Omental fat pad (tissue), 4 donors: ENCODE measurements around the gene TIGD6. TPM values are rescaled to one million over a fixed set of nuclear protein-coding genes. Genes with fewer than 3 reads are reported as not detected.
A peak's percentile ranks its signal among the peaks of the same experiment; 100 is the strongest.

Experiments
- ATAC-seq: fragments of 150-250 bp; one replicate; pipeline ENCODE4 v1.9.1; 2016; ENCODE audit warnings: mild to moderate bottlenecking, moderate library complexity; ENCODE audit not compliant: low FRiP score
- DNase-seq: peaks from one replicate; pipeline ENCODE4 v3.0.0-alpha.2; 2019; ENCODE audit warnings: low spot score
- CTCF ChIP-seq, 3 donors: fragments of 450-650 bp; IDR thresholded peaks; one replicate each; pipeline ENCODE4 v1.5.1; 2016 to 2017; ENCODE audit warnings: antibody characterized with exemption in 3 of 3, mild to moderate bottlenecking in 3 of 3, moderate library complexity in 2 of 3
- total RNA-seq, 4 donors: library from RNA; depleted of rRNA; stranded (reverse); fragments of >200 nt; gene quantifications; one replicate each; pipeline ENCODE4 v1.1.0, GENCODE V29; 2016

TIGD6 gene
- total RNA-seq, 4 donors from 2014 or later, result 3.1 to 4.9 (median 3.8) TPM

DNA sequence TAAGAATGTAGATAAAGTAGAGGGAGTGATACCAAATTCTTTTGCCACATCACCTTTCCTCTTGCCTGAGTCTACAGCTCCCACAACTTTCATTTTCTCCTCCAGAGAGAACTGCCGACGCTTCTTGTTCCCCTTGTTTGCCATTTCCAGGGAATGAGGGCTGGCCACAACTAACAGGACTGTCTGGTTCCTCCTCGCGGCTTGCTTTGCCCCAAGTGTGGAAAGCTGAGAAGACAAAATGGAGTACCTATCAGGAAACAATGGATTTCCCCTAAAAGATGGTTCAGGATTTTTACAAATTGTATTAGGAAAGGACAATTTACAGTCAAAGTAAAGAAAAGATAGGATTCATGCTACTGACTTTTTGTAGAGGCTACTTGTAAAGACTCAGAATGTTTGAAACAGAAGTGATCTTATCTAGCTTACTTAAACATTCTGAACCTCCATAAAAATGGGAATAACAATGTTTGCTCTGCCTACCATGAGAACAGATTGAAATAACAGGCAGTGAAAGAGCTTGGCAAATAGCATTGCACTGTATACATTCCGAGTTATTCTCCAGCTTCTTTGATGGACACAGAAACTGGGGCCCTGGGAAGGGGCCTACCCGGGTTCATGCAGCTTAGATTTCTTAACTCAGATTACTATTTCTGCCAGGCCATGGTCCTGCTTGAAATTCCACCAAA, 4.1 kb downstream of the TIGD6 start:
- no peak for TF ChIP-seq CTCF (IDR thresholded peaks at IDR 0.05)
- no peak for ATAC-seq
- no peak for DNase-seq

- TF ChIP-seq CTCF (IDR thresholded peaks at IDR 0.05), result no peak
- DNase-seq, result no peak
- ATAC-seq, result no peak
These were observed 4.9 kb downstream of the TIGD6 start for GRCh38 chr5:149995385-149996204.

DNA sequence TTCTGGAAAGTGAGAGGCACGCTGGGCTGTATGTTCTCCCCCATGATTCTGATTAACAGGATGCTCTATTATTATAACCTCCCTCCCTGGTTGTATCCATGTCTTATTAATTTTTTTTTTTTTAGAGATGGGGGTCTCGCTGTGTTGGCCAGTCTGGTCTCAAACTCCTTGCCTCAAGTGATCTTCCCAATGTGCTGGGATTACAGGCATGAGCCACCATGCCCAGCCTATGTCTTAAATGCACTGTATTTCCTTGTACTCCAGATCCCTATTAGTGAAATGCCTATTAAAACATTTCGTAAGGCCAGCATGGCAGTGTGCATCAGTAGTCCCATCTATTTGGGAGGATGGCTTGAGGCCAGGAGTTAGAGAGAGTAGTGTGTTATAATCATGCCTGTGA, 7.0 kb downstream of the TIGD6 start:
- ATAC-seq, result no peak
- TF ChIP-seq CTCF (IDR thresholded peaks at IDR 0.05), result no peak
- DNase-seq, result no peak

DNA sequence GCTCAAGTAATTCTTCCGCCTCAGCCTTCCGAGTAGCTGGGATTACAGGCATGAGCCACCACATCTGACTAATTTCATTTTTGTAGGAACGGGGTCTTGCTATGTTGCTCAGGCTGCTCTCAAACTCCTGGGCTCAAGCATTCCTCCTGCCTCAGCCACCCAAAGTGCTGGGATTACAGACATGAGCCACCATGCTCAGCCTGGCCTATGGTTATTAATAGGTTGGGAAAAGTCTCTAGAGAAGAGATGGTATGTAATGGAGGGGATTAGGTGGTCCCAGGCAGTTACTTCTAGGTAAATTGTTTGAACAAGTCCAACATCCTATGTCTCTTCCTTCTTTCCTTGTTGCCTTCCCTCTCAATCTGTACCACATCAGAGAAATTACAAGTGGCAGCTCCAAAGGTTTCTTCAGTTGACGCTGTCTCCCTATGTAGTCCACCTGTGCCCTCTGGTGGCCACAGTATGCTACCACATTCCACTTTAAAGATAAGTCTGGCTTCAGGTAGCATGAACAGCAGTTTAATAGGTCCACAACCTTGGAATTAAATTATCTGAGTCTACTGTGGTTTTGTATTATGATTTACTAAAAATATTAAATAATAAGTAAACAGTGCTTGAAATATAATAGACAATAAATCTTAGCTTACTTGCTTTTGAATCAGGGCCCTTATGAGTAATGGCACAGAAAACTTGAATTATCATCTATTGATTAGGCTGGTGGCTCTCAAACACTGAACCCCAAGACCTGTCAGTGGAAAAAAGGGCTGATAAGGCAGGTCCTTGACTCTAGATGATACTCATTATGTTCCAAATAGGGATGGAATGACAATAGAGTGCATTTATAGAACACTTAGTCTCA, 9.7 kb downstream of the TIGD6 start:
- peak in 2 of 3 donors; percentile 12 to 83 for TF ChIP-seq CTCF (IDR thresholded peaks at IDR 0.05)
- peak; percentile 84 for ATAC-seq
- DNase-seq, result peak; percentile 68

GRCh38 chr5:149988126-149988525, 12.3 kb downstream of the TIGD6 start:
- ATAC-seq, result no peak
- no peak for TF ChIP-seq CTCF (IDR thresholded peaks at IDR 0.05)
- DNase-seq, result no peak

DNA sequence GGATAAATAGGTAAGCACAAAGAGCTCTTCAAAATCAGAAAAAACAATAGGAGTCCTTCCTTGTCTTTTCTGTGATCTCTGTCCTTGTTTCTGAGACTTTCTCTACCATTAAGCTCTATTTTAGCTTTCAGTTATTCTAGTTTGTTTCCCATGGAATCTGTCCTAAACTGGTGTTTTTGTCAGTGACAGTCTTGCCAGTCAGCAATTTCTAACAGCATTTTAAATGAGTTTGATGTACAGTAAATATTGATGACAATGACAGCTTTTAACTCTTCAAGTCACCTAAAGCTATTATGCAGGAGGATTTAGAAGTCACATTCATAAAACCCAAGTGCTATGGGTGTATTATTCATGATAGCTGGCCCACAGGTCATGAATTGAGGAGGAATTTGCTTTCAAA, 17.9 kb downstream of the TIGD6 start:
- DNase-seq, result no peak
- TF ChIP-seq CTCF (IDR thresholded peaks at IDR 0.05), result no peak

More for the DNA sequence above, 17.9 kb downstream of the TIGD6 start:
- no peak for ATAC-seq
